PC-3 (cell line): ENCODE measurements around the gene GADD45G.

ENCODE experiments used
- CTCF ChIP-seq: fragments of 300-600 bp; sonication (generic); conservative IDR thresholded peaks from 2 replicates; pipeline ENCODE4 v1.5.1; 2017; ENCODE audit warnings: antibody characterized with exemption, low read depth, mild to moderate bottlenecking, low read length
- EZH2 ChIP-seq: fragments of 300-600 bp; sonication (generic); IDR thresholded peaks from one replicate; pipeline ENCODE4 v1.6.1; 2017; ENCODE audit warnings: antibody characterized with exemption, mild to moderate bottlenecking, low read length; ENCODE audit not compliant: unreplicated experiment

GRCh38 chr9:89632736-89633135 lies 27.9 kb downstream of the GADD45G start:
- TF ChIP-seq CTCF (no peak), EZH2 (no peak)
